SK-MEL-5 (cell line): Measurements from ENCODE around the gene RANBP10. TPM values are rescaled to one million over a fixed set of nuclear protein-coding genes. Genes with fewer than 3 reads are reported as not detected.
A peak's percentile ranks its signal among the peaks of the same experiment; 100 is the strongest.

Experiments
- DNase-seq: peaks from one replicate; pipeline ENCODE4 v3.0.0-alpha.2; 2016; ENCODE audit warnings: low read depth, low spot score
- in situ Hi-C: cut with HindIII; loops from 2 replicates; pipeline ENCODE4 v1.10.0; 2016; ENCODE audit warnings: low sequenced_read_pairs, high pct_unique_total_duplicates, low pct_unique_long_range_greater_than_20kb
- total RNA-seq: library from RNA; depleted of rRNA; stranded (reverse); fragments of >200 nt; shearing (Covaris generic); gene quantifications from 2 replicates; pipeline ENCODE4 v1.2.3, GENCODE V29; 2014

The RANBP10 gene
- total RNA-seq, 1 experiment from 2014 or later, result 7.4 TPM

- no peak for DNase-seq
- in situ Hi-C loops, result no loop called here
Measured at GRCh38 chr16:67834242-67834614, 27.9 kb upstream of the RANBP10 start.

- in situ Hi-C loops, result no loop called here
- DNase-seq, result peak; percentile 89
Measured at GRCh38 chr16:67833415-67834241, 27.3 kb upstream of the RANBP10 start.

- DNase-seq, result no peak
- in situ Hi-C loops, result no loop called here
Measured at GRCh38 chr16:67833030-67833414, 26.7 kb upstream of the RANBP10 start.

- in situ Hi-C loops, result no loop called here
- DNase-seq, result no peak
Measured at GRCh38 chr16:67828651-67829050, 22.3 kb upstream of the RANBP10 start.

- in situ Hi-C loops, result no loop called here
- no peak for DNase-seq
Measured at GRCh38 chr16:67825906-67826305, 19.5 kb upstream of the RANBP10 start.

GRCh38 chr16:67825119-67825518, 18.8 kb upstream of the RANBP10 start:
- in situ Hi-C loops, result no loop called here
- DNase-seq, result no peak

- in situ Hi-C loops, result no loop called here
Measured at GRCh38 chr16:67822511-67822910, 16.2 kb upstream of the RANBP10 start.

GRCh38 chr16:67820608-67821259, 14.4 kb upstream of the RANBP10 start:
- DNase-seq, result no peak
- in situ Hi-C loops, result no loop called here

More at GRCh38 chr16:67822511-67822910, 16.2 kb upstream of the RANBP10 start:
- DNase-seq, result no peak

GRCh38 chr16:67814567-67814966, 8.2 kb upstream of the RANBP10 start:
- in situ Hi-C loops, result no loop called here
- no peak for DNase-seq

GRCh38 chr16:67811899-67812298, 5.5 kb upstream of the RANBP10 start:
- in situ Hi-C loops, result no loop called here
- no peak for DNase-seq

GRCh38 chr16:67807148-67807682, 855 bp upstream of the RANBP10 start:
- DNase-seq, result no peak
- in situ Hi-C loops, result no loop called here

GRCh38 chr16:67805718-67806427, 487 bp downstream of the RANBP10 start:
- in situ Hi-C loops, result no loop called here
- DNase-seq, result no peak

- peak; percentile 64 for DNase-seq
- in situ Hi-C loops, result no loop called here
Measured at GRCh38 chr16:67804853-67805542, 1.4 kb downstream of the RANBP10 start.

GRCh38 chr16:67803894-67804293, 2.5 kb downstream of the RANBP10 start:
- DNase-seq, result no peak
- in situ Hi-C loops, result no loop called here

- in situ Hi-C loops, result no loop called here
- DNase-seq, result no peak
Measured at GRCh38 chr16:67801883-67802282, 4.5 kb downstream of the RANBP10 start.

GRCh38 chr16:67801241-67801640, 5.1 kb downstream of the RANBP10 start:
- DNase-seq, result no peak
- in situ Hi-C loops, result no loop called here

- in situ Hi-C loops, result no loop called here
Measured at GRCh38 chr16:67800338-67800926, 5.9 kb downstream of the RANBP10 start.

More at GRCh38 chr16:67800338-67800926, 5.9 kb downstream of the RANBP10 start:
- no peak for DNase-seq
